A204.1 (cell line): ENCODE measurements around the gene GSK3A.
"Not testable (repeated sequence)": the region's sequence is repeated elsewhere in the genome, so short reads cannot be mapped to it uniquely, and the experiment has no call there.

Experiments
- FAIRE-seq: peaks from 2 replicates; lab custom pipeline; 2012; peaks lifted over from hg19 to GRCh38; lab: Jason Lieb, UNC

The GSK3A gene

GRCh38 chr19:42268142-42268703 is 25.8 kb upstream of the GSK3A start:
- peak; percentile 97 for FAIRE-seq

DNA sequence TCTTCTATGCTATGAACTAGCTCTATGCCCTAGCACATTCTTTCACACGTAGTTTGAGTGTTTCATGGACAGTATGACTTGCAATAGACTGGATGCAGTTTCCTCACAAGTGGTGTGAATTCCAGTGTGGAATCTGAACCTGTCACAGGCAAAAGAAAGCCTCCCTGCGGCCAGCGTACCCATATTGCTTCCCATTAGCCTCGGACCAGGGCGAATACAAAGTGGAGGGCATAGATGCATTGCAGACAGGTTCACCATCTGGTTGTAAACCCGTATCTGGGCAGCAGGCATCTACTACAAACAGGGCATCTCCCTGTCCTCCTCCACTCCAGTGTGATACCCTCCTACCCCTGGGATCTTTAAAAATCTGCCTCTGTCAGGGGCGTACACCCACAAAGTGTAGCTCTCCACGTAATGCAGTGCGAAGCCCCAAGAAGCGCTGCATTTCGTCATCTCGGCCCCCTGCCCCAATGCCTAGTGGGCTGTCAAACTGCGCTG is 25.3 kb upstream of the GSK3A start:
- FAIRE-seq: no peak

DNA sequence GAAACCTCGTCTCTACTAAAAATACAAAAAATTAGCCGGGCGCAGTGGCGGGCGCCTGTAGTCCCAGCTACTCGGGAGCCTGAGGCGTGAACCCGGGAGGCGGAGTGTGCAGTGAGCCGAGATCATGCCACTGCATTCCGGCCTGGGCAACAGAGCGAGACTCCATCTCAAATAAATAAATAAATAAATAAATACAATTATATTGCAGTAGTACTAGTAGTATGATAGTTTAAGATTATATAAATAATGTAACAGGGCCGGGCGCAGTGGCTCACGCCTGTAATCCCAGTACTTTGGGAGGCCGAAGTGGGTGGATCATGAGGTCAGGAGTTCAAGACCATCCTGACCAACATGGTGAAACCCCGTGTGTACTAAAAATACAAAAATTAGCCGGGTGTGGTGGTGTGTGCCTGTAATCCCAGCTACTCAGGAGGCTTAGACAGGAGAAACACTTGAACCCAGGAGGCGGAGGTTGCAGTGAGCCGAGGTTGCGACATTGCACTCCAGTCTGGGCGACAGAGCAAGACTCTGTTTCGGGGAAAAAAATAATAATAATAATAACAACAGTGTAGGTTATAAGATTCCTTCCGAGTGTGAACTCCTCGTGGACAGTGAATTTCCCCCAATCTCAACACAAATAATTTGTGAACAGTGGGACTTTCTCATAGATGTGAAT is 24.7 kb upstream of the GSK3A start:
- not testable (repeated sequence) for FAIRE-seq

DNA sequence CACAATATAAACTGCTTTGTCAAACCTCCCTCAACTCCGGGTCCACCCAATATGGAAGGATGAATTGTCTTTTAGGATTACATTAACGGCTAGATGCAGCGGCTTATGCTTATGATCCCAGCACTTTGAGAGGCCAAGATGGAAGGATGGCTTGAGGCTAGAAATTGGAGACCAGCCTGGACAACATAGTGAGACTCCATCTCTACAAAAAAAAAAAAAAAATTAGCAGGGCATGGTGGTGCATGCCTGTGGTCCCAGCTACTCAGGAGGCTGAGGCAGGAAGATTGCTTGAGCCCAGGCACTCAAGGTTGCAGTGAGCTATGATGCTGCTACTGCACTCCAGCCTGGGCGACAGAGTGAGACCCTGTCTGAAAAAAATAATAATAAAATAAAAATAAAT is 23.7 kb upstream of the GSK3A start:
- not testable (repeated sequence) for FAIRE-seq

- no peak for FAIRE-seq
Measured at GRCh38 chr19:42261763-42262162, 19.4 kb upstream of the GSK3A start.

DNA sequence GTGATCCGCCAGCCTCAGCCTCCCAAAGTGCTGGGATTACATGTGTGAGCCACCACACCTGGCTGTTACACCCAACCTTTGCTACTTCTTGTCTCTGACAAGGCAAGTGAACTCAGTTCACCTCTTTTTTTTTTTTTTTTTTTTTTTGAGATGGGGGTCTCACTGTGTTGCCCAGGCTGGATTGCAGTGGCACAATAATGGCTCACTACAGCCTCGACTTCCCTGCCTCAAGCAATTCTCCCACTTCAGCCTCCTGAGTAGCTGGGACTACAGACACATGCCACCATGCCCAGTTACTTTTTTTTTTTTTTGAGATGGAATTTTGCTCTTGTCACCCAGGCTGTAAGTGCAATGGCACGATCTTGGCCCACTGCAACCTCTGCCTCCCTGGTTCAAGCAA is 15.4 kb upstream of the GSK3A start:
- not testable (repeated sequence) for FAIRE-seq

- no peak for FAIRE-seq
Measured at GRCh38 chr19:42255766-42256745, 13.7 kb upstream of the GSK3A start.

DNA sequence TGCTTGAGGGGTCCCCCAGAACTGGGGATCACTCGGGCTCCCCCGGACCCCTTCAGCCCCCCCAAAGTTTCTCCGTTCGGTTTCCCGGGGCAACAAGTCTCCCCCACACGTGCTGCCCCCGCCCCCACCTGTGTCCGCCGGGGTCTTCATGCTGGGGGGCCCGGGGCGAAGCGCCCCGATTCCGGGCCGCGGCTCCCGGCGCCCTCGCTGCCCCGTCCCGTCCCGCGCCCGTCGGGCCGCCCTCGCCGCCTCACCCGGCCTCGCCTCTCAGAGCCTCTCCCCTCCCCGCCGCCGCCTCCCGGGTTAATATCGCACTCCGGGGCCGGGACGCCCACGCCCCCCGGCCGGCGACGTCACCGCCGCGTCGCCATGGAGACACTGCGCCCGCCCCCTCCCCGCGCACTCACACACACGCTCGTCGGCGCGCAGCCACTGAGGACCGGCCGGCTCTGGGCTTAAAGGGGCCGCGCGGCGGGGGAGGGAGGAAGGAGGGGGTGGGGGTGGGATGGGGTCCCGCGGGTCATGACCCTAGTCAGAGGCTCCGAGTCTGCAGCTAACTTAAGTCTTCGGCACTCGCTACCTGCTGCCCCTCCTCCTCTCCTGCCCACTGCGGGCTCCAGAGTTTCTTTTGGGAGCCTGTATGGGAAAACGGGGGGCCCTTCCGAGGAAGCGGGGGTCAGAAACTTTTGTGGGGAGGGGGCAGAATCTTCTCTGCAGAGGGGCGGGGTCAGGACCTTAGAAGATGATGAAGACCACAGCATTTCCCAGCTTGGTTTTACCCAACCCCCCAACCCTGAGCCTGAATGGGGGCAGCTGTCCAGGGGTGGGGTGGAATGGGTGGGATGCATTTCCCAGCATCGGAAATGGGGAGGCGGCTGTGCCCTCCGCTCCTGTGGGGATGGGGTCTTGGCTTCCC is 12.7 kb upstream of the GSK3A start, which contains the start of gene ERF:
TSS of gene ERF (minus strand) at position 279 of the 916 bp plus-strand sequence. CDS start at position 150, 129 bp downstream.
- FAIRE-seq: no peak

DNA sequence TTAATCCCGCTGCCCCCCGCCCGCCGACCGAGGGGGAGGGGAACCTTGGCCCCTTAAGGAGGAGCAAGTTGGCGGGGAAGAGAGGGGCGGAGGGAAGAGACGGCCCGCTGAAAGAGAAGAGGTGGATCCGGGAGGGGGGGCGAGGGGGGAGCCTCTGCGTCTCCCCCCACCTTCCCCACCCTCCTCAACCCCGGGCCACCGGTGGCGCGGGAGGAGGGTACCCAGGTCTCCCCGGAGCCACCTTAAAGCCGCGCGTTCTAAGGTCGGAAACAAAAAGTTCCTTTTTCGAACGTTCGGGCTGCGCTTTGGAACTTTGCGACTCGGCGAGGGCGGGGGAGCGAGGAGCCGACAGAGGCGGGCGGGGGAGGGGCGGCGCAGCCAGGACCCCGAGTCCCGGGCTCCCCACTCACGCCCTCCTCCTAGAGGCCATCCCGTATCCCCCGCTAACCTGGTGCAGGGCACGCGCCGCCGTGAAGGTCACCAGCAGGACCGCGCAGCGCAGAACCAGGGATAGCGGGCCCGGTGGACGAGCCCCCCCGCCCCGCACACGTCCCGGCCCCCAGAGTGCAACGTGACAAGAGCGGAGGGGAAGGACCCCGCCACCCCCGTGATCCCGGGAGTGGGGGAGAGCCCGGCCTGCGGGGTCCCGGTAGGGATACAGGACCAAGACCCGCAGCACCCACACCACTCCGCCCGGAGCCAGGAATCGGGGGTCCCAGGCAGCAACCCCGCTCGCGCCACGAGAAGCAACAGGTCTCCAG is 11.9 kb upstream of the GSK3A start:
- FAIRE-seq: no peak

DNA sequence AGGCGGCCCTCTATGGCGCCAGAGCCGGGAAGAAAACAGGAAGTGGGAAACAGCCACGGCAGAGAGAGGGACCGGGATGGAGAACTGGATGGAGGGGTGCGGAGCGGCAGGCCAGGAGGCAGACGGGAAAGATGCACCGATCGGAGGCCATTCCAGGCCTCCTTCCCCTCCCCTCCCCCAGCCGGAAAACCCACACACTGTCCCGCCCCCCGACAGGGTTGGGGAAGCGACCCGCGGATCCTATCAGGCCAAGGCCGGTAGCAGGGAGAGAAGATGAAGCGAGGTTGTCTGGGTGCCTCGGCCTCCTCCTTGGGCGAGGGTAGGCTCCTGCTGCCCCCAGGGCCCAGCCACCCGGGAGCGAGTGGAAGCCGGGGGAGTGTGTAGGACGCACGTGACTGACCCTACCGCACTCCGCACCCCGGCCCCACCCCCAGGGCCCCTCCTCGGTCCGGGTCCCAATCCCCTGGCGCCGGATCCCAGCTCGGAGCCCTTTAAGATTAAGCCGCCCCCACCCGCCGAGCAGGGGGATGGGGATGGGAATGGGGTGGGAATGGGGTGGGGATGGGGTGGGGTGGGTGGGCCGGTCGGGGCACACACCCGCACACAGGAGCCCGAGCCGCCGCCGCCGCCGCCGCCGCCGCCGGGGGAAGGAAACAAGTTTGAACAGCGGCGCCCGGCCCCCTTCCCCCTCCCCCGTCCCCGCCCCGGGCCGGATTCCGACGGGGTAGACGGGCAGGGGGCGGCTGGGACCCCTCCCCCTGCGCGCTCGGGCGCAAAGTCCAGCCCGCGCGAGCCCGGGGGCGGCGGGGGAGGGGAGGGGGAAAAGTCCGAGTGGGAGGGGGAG is 11.1 kb upstream of the GSK3A start:
- FAIRE-seq: no peak

DNA sequence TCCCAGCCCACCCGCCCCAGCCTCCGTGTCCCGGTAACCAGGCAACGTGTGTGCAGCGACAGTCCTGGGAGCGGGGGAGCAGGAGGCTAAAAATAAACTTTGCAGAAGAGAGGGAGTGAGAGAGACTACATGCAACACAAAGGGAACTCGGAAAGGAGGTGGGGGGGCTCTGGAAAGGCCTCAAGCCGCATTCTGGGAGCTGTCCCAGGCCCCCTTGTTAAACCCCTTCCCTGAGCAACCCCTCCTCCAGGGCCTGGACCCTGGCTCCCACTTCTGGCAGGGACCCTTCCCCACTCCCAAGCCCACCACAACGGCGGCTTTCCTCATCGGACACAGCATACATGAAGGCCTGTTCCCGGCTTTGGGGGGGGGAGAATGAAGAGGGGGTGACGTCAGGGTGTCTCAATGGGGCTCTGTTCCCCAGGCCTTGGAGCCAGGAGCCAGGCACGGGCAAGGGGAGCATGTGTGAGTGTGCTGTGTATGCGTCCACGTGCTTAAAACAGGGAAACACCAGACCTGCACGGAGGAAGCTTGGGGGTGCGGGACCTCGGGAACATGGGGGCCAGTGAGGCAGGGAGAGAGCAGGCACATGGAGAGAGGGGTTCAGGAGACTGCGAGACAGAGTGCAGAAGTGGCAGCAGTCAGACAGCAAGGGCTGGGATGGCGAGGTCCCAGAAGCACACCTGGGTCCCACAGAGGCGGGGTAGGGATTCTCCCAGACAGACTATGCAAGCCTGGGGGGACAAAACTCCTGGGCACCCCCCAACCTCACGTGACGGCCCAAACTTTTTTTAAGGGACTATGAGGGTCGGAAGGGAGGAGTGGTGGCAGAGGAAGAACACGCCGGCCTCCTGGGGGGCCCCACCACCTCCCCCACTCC is 10.2 kb upstream of the GSK3A start:
- FAIRE-seq: no peak

GRCh38 chr19:42251572-42252358 is 9.4 kb upstream of the GSK3A start:
- no peak for FAIRE-seq

GRCh38 chr19:42250666-42251531 is 8.5 kb upstream of the GSK3A start:
- FAIRE-seq: no peak

DNA sequence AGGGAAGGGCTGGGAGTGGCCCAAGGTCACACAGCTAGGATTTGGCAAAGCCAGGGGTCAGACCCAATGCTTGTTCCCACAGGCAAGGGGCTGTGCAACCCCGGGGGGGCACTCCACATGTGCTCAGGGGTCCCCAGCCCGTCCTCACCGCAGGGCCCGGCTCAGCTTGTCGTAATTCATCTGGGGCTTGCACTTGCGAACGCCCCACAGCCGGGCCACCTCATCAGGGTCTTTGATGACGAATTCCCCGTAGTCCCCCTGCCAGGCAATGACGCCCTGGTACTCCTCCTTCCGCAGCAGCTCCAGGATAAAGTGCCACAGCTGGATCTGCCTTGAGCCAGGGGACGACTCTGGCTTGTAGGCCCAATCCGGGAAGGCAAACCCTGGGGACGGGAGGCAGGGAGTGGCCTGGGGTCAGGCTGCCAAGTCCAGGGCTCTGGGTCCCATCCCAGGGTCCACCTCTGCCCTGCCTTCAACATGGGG is 7.8 kb upstream of the GSK3A start:
- no peak for FAIRE-seq

DNA sequence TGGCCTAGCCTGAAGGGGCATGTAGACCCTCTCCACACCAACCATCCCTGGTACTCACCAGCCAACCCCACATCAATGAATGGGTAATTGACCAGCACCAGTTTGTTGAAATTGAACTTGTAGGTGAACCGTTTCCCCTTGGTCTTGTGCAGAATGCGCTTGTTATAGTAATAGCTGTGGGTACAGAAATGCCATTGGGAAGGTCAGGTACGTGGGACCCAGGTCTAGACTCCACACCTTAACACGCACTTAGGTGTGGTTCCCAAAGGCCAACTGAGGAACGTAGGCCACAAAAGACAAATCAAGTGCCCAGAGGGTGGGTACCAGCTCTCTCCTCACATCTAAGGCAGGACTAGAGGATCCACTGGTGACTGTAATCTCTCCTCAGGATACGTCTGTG is 7.4 kb upstream of the GSK3A start:
- no peak for FAIRE-seq

GRCh38 chr19:42249149-42249750 is 6.8 kb upstream of the GSK3A start:
- no peak for FAIRE-seq
